CD14-positive monocyte (primary cell): ENCODE data around the gene INPP5K. TPM values are rescaled to one million over a fixed set of nuclear protein-coding genes. Genes with fewer than 3 reads are reported as not detected.
A peak's percentile ranks its signal among the peaks of the same experiment; 100 is the strongest.

Experiments used
- DNase-seq, 3 donors: peaks; one replicate each; pipeline ENCODE4 v3.0.0-alpha.2; 2011 to 2022
- H2AFZ ChIP-seq: 2 replicates; pipeline ENCODE4 v1.6.0; 2012; ENCODE audit warnings: mild to moderate bottlenecking, low read depth, low read length, inconsistent platforms; ENCODE audit not compliant: insufficient read depth, poor library complexity, severe bottlenecking
- H3K27ac ChIP-seq, 2 donors: 1 replicate in 1 of 2; 2 replicates in 1 of 2; pipeline ENCODE4 v1.5.1; 2012 to 2013; ENCODE audit warnings: low read length in 2 of 2, control low read depth in 1 of 2, inconsistent platforms in 1 of 2, low read depth in 1 of 2, mild to moderate bottlenecking in 1 of 2
- H3K27me3 ChIP-seq, 2 donors: one replicate each; pipeline versions ENCODE4 v1.6.0 to v1.6.1; 2011 to 2013; ENCODE audit warnings: low read length in 2 of 2; ENCODE audit not compliant: control insufficient read depth in 2 of 2, insufficient read depth in 2 of 2
- H3K36me3 ChIP-seq, 2 donors: replicated peaks in 1 of 2; 1 replicate in 1 of 2; 2 replicates in 1 of 2; pipeline versions ENCODE4 v1.5.1 to v1.6.1; 2012 to 2013; ENCODE audit warnings: low read length in 2 of 2, control low read depth in 1 of 2, inconsistent platforms in 1 of 2, mild to moderate bottlenecking in 1 of 2; ENCODE audit not compliant: insufficient read depth in 2 of 2, control insufficient read depth in 1 of 2
- H3K4me1 ChIP-seq, 2 donors: 1 replicate in 1 of 2; 2 replicates in 1 of 2; pipeline versions ENCODE4 v1.5.1 to v1.6.1; 2012 to 2013; ENCODE audit warnings: low read length in 2 of 2, control low read depth in 1 of 2, inconsistent platforms in 1 of 2, mild to moderate bottlenecking in 1 of 2, moderate library complexity in 1 of 2; ENCODE audit not compliant: insufficient read depth in 2 of 2, control insufficient read depth in 1 of 2
- H3K4me2 ChIP-seq: replicated peaks from 2 replicates; pipeline ENCODE3; 2012; ENCODE audit warnings: low read length, moderate library complexity, mild to moderate bottlenecking; ENCODE audit not compliant: poor library complexity, severe bottlenecking; ENCODE audit errors: extremely low read depth
- H3K4me3 ChIP-seq, 3 experiments: fragments of 200-600 bp in 1 of 3; sonication (generic) in 1 of 3; replicated peaks in 1 of 3; 1 replicate in 2 of 3; 2 replicates in 1 of 3; pipeline ENCODE4 v1.5.1; 2011 to 2013; ENCODE audit warnings: low read length in 3 of 3, mild to moderate bottlenecking in 3 of 3, control low read depth in 2 of 3, low read depth in 2 of 3, inconsistent platforms in 1 of 3, moderate library complexity in 1 of 3
- H3K79me2 ChIP-seq: 2 replicates; pipeline ENCODE4 v1.6.0; 2012; ENCODE audit warnings: mild to moderate bottlenecking, control low read depth, inconsistent platforms, low read length, moderate library complexity; ENCODE audit not compliant: insufficient read depth
- H3K9ac ChIP-seq: 2 replicates; pipeline ENCODE4 v1.6.0; 2017; ENCODE audit warnings: low read length, mild to moderate bottlenecking; ENCODE audit not compliant: insufficient read depth, poor library complexity, severe bottlenecking
- H3K9me3 ChIP-seq, 2 donors: replicated peaks in 1 of 2; 1 replicate in 1 of 2; 2 replicates in 1 of 2; pipeline versions ENCODE4 v1.5.1 to v1.6.1; 2012 to 2013; ENCODE audit warnings: low read length in 2 of 2, control low read depth in 1 of 2; ENCODE audit not compliant: control insufficient read depth in 1 of 2, insufficient read depth in 1 of 2
- H4K20me1 ChIP-seq: 2 replicates; pipeline ENCODE4 v1.6.0; 2012; ENCODE audit warnings: mild to moderate bottlenecking, low read length, control low read depth, moderate library complexity; ENCODE audit not compliant: insufficient read depth
- H3K27ac Mint-ChIP-seq, 7 donors: one replicate each; pipeline ENCODE4 v1.8.0; 2020; ENCODE audit warnings: mild to moderate bottlenecking in 7 of 7, mixed read lengths in 7 of 7, moderate library complexity in 6 of 7, inconsistent platforms in 2 of 7
- H3K27me3 Mint-ChIP-seq, 3 donors: one replicate each; pipeline ENCODE4 v1.8.0; 2021 to 2022; ENCODE audit warnings: low read depth in 3 of 3, mild to moderate bottlenecking in 3 of 3, mixed read lengths in 3 of 3, moderate library complexity in 3 of 3, inconsistent platforms in 1 of 3
- H3K36me3 Mint-ChIP-seq, 2 donors: one replicate each; pipeline ENCODE4 v1.8.0; 2020; ENCODE audit warnings: mixed read lengths in 2 of 2, inconsistent platforms in 1 of 2, mild to moderate bottlenecking in 1 of 2
- H3K4me1 Mint-ChIP-seq: one replicate; pipeline ENCODE4 v1.8.0; 2020; ENCODE audit warnings: mild to moderate bottlenecking, mixed read lengths
- H3K4me3 Mint-ChIP-seq, 2 donors: one replicate each; pipeline ENCODE4 v1.8.0; 2020; ENCODE audit warnings: mild to moderate bottlenecking in 2 of 2, mixed read lengths in 2 of 2, moderate library complexity in 1 of 2
- H3K9me3 Mint-ChIP-seq, 7 donors: one replicate each; pipeline ENCODE4 v1.8.0; 2020 to 2022; ENCODE audit warnings: mixed read lengths in 7 of 7, mild to moderate bottlenecking in 6 of 7, moderate library complexity in 6 of 7, inconsistent platforms in 2 of 7
- CTCF ChIP-seq: fragments of 200-600 bp; IDR thresholded peaks from one replicate; pipeline ENCODE4 v1.8.0; 2022; ENCODE audit warnings: antibody characterized with exemption, mild to moderate bottlenecking
- WGBS: methylation state at CpG from one replicate; pipeline ENCODE4 v1.1.5; 2013; ENCODE audit warnings: missing lambda C conversion rate; ENCODE audit not compliant: insufficient coverage; 5-methylcytosine and 5-hydroxymethylcytosine counted together
- intact Hi-C, 2 donors: fragments of 100-400 bp; cut with micrococcal nuclease; formaldehyde crosslinking; loops; one replicate each; pipeline versions ENCODE4 v1.15.0 to v1.15.1; 2023
- polyA plus RNA-seq, 3 donors: library from polyadenylated mRNA; depleted of rRNA in 1 of 3; unstranded in 2 of 3; stranded (reverse) in 1 of 3; fragments of 300-500 nt in 2 of 3; fragments of >200 nt in 1 of 3; fragmentation: Illumina TruSeq in 2 of 3; gene quantifications; 1 replicate in 2 of 3; 2 replicates in 1 of 3; pipeline ENCODE4 v1.2.3, GENCODE V29; 2012 to 2021

The INPP5K gene
- polyA plus RNA-seq, 3 donors, result 50.3 to 58.7 (median 53.0) TPM

DNA sequence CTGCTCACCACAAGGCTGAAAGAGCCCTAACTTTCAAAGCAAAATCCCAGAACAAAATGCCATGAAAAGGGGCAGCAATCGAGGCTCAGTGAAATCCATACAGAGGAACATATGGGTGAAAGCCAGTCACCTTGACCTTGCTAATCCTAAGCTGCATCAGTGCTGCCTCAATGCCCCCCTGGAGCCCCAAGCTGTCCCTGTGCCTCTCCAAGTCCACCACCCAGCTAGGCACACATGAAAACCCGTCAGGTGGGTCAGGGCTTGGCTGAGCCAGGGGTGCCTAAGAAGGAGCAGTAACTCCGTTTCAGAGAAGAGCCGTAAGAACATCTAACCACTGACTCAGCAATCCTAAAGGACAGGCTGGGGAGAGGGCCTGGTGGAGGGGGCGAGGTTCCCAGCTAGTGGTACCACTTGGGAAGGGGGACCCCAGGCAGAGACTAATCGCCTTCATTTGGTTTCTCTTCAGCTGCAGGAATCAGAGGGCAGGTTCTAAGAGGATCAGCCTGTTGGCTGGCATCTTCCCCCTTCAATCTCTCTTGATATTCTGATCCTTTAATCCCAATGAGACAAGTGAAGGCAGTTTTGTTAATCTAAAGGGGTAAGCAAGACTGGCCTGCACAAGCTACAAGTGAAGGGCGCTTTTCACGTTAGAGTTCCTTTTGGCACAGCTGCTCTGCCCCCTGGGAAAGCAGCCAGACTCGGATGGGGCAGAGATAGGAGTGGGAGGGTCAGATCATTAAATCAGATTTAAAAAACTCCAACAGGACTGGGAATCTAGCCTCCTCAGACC, 38.5 kb upstream of the INPP5K start:
- Histone ChIP-seq H3K27me3 (no peaks in the 10 kb centered on the region), H3K4me1 (peaks cover 24 to 29% of the 10 kb centered on the region in 2 donors), H3K36me3 (peaks cover 38 to 51% of the 10 kb centered on the region in 2 donors), H3K4me2 (peak overlapping the region; percentile 49), H3K79me2 (peaks cover 53% of the 10 kb centered on the region), H3K9me3 (no peaks in the 10 kb centered on the region), H4K20me1 (peaks cover 100% of the 10 kb centered on the region), H2AFZ (no peak overlapping the region), H3K27ac (peak overlapping the region; percentile 67 to 76), H3K9ac (peak overlapping the region; percentile 38), H3K4me3 (no peak overlapping the region)
- H3K4me1 Mint-ChIP-seq, result peaks cover 45% of the 10 kb centered on the region
- peaks cover 0 to 3% (median 3%) of the 10 kb centered on the region in 3 donors for H3K27me3 Mint-ChIP-seq
- peaks cover 61 to 73% of the 10 kb centered on the region in 2 donors for H3K36me3 Mint-ChIP-seq
- no peaks in the 10 kb centered on the region for H3K9me3 Mint-ChIP-seq
- WGBS, result 95% methylated on average over 3 of the region's 9 CpGs
- no peak overlapping the region for H3K4me3 Mint-ChIP-seq
- peak overlapping the region; percentile 93 to 99 (median 98) for H3K27ac Mint-ChIP-seq
- no peak for DNase-seq
- intact Hi-C loops, result no loop called here
- no peak for TF ChIP-seq CTCF

DNA sequence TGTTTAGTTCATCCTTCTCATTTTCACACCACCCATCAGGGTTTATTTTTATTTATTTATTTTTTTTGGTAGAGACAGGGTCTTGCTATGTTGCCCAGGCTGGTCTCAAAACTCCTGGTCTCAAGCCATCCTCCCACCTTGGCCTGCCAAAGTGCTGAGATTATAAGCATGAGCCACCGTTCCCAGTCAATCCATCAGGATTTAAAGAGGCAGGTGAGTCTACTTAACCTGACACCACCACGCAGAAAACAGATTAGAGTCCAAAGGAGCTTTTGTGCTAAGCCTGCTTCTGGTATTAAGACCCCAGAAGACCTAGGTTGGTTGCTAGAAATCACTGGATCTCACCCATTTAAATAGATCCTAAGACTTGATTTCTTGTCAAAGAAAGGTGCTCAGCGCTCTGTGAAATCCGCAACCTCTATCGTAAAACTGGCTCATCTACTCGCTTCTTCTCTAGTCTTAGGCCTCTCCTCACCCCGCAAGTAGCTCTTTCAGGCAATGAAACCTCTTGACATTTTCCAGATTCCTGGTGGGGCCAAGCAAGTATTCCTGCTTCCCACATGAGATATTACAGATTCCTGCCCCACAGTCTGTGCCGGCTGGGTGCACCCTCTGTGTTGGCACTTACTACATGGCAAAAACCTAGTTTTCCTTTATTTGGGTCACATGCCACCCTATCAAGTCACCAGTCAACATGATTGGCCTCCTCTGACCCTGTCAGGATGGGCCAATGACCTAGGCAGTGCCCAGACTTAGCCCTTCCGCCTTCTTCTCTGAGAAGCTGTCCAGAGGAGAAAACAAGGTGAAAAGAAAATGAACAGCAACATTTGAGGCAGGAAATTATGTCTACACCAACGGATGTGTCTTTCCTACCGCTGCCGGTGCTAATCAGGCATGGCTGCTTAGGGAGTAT, 37.2 kb upstream of the INPP5K start:
- DNase-seq, result no peak
- Mint-ChIP-seq H3K4me1 (peaks cover 34% of the 10 kb centered on the region), H3K27me3 (peaks cover 0 to 4% (median 3%) of the 10 kb centered on the region in 3 donors), H3K4me3 (no peak overlapping the region), H3K9me3 (no peaks in the 10 kb centered on the region), H3K27ac (peak overlapping the region in 3 of 7 donors; percentile 45 to 77 (median 52)), H3K36me3 (peaks cover 64 to 75% of the 10 kb centered on the region in 2 donors)
- Histone ChIP-seq H3K79me2 (peaks cover 39% of the 10 kb centered on the region), H3K9me3 (no peaks in the 10 kb centered on the region), H3K27me3 (no peaks in the 10 kb centered on the region), H2AFZ (no peak overlapping the region), H3K4me2 (no peak overlapping the region), H3K27ac (no peak overlapping the region), H3K9ac (no peak overlapping the region), H3K4me3 (no peak overlapping the region), H4K20me1 (peaks cover 90% of the 10 kb centered on the region), H3K4me1 (peaks cover 24 to 29% of the 10 kb centered on the region in 2 donors), H3K36me3 (peaks cover 44 to 56% of the 10 kb centered on the region in 2 donors)
- intact Hi-C loops, result no loop called here
- no peak for TF ChIP-seq CTCF
- 100% methylated on average over 9 of the region's 12 CpGs for WGBS
